Measurements from ENCODE around the gene FANCI. TPM values are rescaled to one million over a fixed set of nuclear protein-coding genes. Genes with fewer than 3 reads are reported as not detected.

The FANCI gene
- total RNA-seq, 1 donor from 2014 or later: 11.2 TPM

DNA sequence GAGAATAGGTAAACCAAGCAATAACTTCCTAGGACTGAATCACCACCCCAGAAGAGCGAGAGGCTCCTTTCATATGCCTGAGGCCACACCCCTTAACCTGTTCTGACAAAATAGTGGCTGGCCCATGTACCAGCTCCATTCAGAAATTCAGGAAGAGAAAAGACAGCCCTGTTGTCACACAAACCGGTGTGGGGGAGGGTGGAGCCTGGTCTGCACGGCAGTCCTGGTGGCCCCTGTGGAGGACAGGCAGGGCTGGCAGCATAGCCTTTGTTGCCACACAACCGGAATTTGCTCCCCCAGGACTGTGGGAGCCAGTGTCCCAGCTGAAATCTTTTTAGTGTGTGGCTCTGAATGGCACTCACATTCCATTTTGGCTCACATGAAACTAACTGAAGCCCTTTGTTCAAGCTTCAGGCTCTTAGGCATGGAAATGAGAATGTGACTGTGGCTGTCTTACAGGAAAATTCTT, 46.2 kb upstream of the FANCI start:
- TF ChIP-seq, protein P1, sequence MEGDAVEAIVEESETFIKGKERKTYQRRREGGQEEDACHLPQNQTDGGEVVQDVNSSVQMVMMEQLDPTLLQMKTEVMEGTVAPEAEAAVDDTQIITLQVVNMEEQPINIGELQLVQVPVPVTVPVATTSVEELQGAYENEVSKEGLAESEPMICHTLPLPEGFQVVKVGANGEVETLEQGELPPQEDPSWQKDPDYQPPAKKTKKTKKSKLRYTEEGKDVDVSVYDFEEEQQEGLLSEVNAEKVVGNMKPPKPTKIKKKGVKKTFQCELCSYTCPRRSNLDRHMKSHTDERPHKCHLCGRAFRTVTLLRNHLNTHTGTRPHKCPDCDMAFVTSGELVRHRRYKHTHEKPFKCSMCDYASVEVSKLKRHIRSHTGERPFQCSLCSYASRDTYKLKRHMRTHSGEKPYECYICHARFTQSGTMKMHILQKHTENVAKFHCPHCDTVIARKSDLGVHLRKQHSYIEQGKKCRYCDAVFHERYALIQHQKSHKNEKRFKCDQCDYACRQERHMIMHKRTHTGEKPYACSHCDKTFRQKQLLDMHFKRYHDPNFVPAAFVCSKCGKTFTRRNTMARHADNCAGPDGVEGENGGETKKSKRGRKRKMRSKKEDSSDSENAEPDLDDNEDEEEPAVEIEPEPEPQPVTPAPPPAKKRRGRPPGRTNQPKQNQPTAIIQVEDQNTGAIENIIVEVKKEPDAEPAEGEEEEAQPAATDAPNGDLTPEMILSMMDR (IDR thresholded peaks at IDR 0.05): no peak
- Mint-ChIP-seq H3K36me3 (ENCODE audit: low read depth) (peaks cover 13% of the 10 kb centered on the region), H3K4me3 (ENCODE audit: unreplicated experiment) (no peak overlapping the region), H3K27me3 (ENCODE audit: low read depth) (no peaks in the 10 kb centered on the region), H3K9me3 (ENCODE audit: low read depth) (no peaks in the 10 kb centered on the region), H3K27ac (ENCODE audit: unreplicated experiment) (no peak overlapping the region), H3K4me1 (ENCODE audit: low read depth) (peaks cover 24% of the 10 kb centered on the region)
- no peak for DNase-seq (ENCODE audit: low spot score)

DNA sequence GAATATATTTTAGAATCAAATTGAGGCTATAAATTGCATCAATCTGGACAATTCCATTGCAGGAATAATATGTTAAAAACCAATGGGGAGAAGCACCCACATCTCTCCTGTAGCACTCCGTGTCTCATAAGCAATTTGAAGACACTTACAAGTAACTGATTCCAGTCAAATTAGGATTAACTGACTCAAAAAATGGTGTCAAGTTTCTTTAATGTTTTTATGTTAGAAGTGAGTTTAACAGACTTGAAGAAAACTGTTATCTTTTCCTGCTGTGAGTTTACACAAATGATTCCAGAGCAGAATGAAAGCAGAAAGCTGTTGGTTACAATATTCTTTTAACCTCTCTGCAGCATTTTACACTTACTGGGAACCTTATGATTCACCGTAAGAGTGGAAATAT, 45.6 kb upstream of the FANCI start:
- H3K27ac Mint-ChIP-seq (ENCODE audit: unreplicated experiment): no peak overlapping the region
- DNase-seq (ENCODE audit: low spot score): no peak
- H3K9me3 Mint-ChIP-seq (ENCODE audit: low read depth): no peaks in the 10 kb centered on the region
- H3K4me1 Mint-ChIP-seq (ENCODE audit: low read depth): peaks cover 24% of the 10 kb centered on the region
- H3K4me3 Mint-ChIP-seq (ENCODE audit: unreplicated experiment): no peak overlapping the region
- TF ChIP-seq, protein P1 (IDR thresholded peaks at IDR 0.05): no peak
- H3K27me3 Mint-ChIP-seq (ENCODE audit: low read depth): no peaks in the 10 kb centered on the region
- H3K36me3 Mint-ChIP-seq (ENCODE audit: low read depth): peaks cover 11% of the 10 kb centered on the region

DNA sequence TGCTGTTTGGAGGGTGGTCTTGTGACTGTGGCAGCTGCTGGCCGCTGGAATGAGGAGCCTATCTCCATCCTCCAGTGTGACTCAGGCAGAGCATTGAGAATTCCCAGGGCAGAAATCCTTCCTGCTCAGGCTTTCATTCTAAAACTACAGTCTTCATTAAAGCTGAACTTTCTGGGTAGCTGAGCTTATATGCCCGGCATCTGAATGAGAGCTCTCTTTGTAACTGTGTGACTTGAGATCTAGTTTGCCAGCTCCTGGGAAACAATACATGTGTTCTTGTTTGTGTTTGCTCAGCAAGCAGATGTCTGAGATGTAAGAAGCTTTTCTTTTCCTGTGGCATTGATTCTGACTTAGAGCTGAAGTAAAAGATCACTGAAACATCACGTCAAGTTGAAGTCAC, 44.8 kb upstream of the FANCI start:
- Mint-ChIP-seq H3K4me3 (ENCODE audit: unreplicated experiment) (no peak overlapping the region), H3K4me1 (ENCODE audit: low read depth) (peaks cover 24% of the 10 kb centered on the region), H3K27ac (ENCODE audit: unreplicated experiment) (no peak overlapping the region)

DNA sequence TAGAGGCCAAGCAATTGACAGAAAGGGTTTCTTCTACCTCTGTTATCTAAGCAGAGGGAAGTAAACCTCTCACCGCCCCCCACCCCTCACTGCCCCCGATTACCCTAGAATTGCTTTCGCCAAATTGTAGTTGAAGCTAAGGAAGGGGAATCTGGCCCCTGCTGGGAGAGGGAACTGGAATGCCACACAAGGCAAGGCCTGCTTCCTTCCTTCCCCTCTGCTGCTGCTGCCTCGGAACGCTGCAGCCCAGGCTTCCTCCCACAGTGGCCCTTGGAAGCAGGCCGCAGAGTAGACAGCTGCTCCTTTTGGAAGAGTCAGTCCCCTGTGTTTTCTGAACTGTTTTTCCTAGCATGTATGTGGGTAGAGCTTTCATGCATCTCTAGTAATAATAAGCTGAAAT, 44.0 kb upstream of the FANCI start:
- H3K27me3 Mint-ChIP-seq (ENCODE audit: low read depth): no peaks in the 10 kb centered on the region
- no peak overlapping the region for H3K4me3 Mint-ChIP-seq (ENCODE audit: unreplicated experiment)
- peaks cover 24% of the 10 kb centered on the region for H3K4me1 Mint-ChIP-seq (ENCODE audit: low read depth)
- H3K27ac Mint-ChIP-seq (ENCODE audit: unreplicated experiment): no peak overlapping the region
- DNase-seq (ENCODE audit: low spot score): peak; percentile 30
- H3K36me3 Mint-ChIP-seq (ENCODE audit: low read depth): peaks cover 4% of the 10 kb centered on the region
- TF ChIP-seq, protein P1 (IDR thresholded peaks at IDR 0.05): no peak
- H3K9me3 Mint-ChIP-seq (ENCODE audit: low read depth): no peaks in the 10 kb centered on the region

More for the DNA sequence above, 44.8 kb upstream of the FANCI start:
- DNase-seq (ENCODE audit: low spot score): no peak
- H3K27me3 Mint-ChIP-seq (ENCODE audit: low read depth): no peaks in the 10 kb centered on the region
- TF ChIP-seq, protein P1 (IDR thresholded peaks at IDR 0.05): no peak
- no peaks in the 10 kb centered on the region for H3K9me3 Mint-ChIP-seq (ENCODE audit: low read depth)
- peaks cover 6% of the 10 kb centered on the region for H3K36me3 Mint-ChIP-seq (ENCODE audit: low read depth)

DNA sequence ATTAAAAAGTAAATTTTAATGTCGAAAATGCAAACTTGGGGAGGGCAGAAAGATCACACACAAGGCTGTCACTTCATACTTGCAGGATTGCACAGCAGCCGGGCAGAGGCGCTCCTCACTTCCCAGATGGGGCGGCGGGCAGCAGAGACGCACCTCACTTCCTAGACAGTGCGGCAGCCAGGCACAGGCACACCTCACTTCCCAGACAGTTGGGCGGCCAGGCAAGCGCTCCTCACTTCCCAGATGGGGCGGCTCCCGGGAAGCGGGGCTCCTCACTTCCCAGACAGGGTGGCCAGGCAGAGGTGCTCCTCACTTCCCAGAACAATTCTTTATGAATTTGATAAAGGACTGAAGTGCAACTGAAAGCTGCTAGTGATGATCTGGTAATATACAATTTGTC, 43.6 kb upstream of the FANCI start:
- no peak overlapping the region for H3K4me3 Mint-ChIP-seq (ENCODE audit: unreplicated experiment)
- no peaks in the 10 kb centered on the region for H3K27me3 Mint-ChIP-seq (ENCODE audit: low read depth)
- no peaks in the 10 kb centered on the region for H3K9me3 Mint-ChIP-seq (ENCODE audit: low read depth)
- no peak overlapping the region for H3K27ac Mint-ChIP-seq (ENCODE audit: unreplicated experiment)
- peak; percentile 68 for DNase-seq (ENCODE audit: low spot score)
- TF ChIP-seq, protein P1 (IDR thresholded peaks at IDR 0.05): no peak
- peaks cover 4% of the 10 kb centered on the region for H3K36me3 Mint-ChIP-seq (ENCODE audit: low read depth)
- peaks cover 24% of the 10 kb centered on the region for H3K4me1 Mint-ChIP-seq (ENCODE audit: low read depth)
